ENCODE measurements around the gene IBTK. TPM values are rescaled to one million over a fixed set of nuclear protein-coding genes. Genes with fewer than 3 reads are reported as not detected.

Gene IBTK
- total RNA-seq, 2 experiments from 2014 or later = 33.7 to 34.7 TPM

Other genes with a start within 250 kb of the IBTK start
- under 1 TPM; 0.10 to 0.18 TPM for gene TPBG, start 116.1 kb upstream of the IBTK start, total RNA-seq

All from activated CD4-positive, alpha-beta memory T cell treated with anti-CD3 and anti-CD28 coated beads, Interleukin-2, amount 10 ng/mL, durations not matched to agents 7 days and 5 days (primary cell).